HEK293 (cell line): Measurements from ENCODE around the gene ANO3.
A peak's percentile ranks its signal among the peaks of the same experiment; 100 is the strongest.

Experiments
- CTCF ChIA-PET: fragments of 350-600 bp; formaldehyde crosslinking; extraction: SDS; loops from one replicate; lab custom pipeline; 2021; ENCODE audit warnings: antibody characterized with exemption; lab: Yijun Ruan, JAX
- POLR2A ChIA-PET: fragments of 300-600 bp; formaldehyde crosslinking; extraction: SDS; loops from one replicate; lab custom pipeline; 2020; ENCODE audit warnings: antibody characterized with exemption, inconsistent platforms; lab: Yijun Ruan, JAX
- H3K27ac ChIP-seq: fragments of 200-500 bp; sonication (Bioruptor generic); 2 replicates; pipeline ENCODE4 v1.5.1; 2014; ENCODE audit warnings: low read depth, low read length, control low read depth, inconsistent platforms; ENCODE audit errors: extremely low read depth
- H3K36me3 ChIP-seq, 2 experiments: fragments of 200-500 bp in 1 of 2; sonication (Bioruptor generic) in 1 of 2; 1 replicate in 1 of 2; 2 replicates in 1 of 2; pipeline ENCODE4 v1.5.1; 2014 to 2017; ENCODE audit warnings: inconsistent platforms in 2 of 2, low read length in 2 of 2; ENCODE audit not compliant: control insufficient read depth in 2 of 2, insufficient read depth in 1 of 2
- H3K4me1 ChIP-seq: fragments of 200-500 bp; sonication (Bioruptor generic); 2 replicates; pipeline ENCODE4 v1.5.1; 2014; ENCODE audit warnings: mild to moderate bottlenecking, low read length, inconsistent platforms; ENCODE audit not compliant: control insufficient read depth, insufficient read depth
- H3K4me3 ChIP-seq: 2 replicates; pipeline ENCODE4 v1.5.1; 2011; ENCODE audit warnings: low read depth, mild to moderate bottlenecking, control low read depth, low read length, moderate library complexity
- H3K9me3 ChIP-seq: fragments of 200-500 bp; sonication (Bioruptor generic); 2 replicates; pipeline ENCODE4 v1.5.1; 2014; ENCODE audit warnings: low read depth, low read length, inconsistent platforms; ENCODE audit not compliant: control insufficient read depth, insufficient read depth
- HOXA7 ChIP-seq: sonication (generic); formaldehyde crosslinking; IDR thresholded peaks from 2 replicates; pipeline ENCODE4 v1.8.1; 2022; ENCODE audit warnings: missing genetic modification reagents, borderline replicate concordance
- IKZF3 ChIP-seq: fragments of 450-650 bp; IDR thresholded peaks from 2 replicates; pipeline ENCODE4 v1.5.0; 2018; ENCODE audit warnings: missing biosample characterization, mild to moderate bottlenecking, missing genetic modification characterization, moderate library complexity
- KLF10 ChIP-seq: fragments of 450-650 bp; IDR thresholded peaks from 2 replicates; pipeline ENCODE4 v1.5.1; 2018; ENCODE audit warnings: missing biosample characterization, mild to moderate bottlenecking, missing genetic modification characterization
- KLF16 ChIP-seq: fragments of 450-650 bp; formaldehyde crosslinking; IDR thresholded peaks from 2 replicates; pipeline ENCODE4 v1.5.1; 2017; ENCODE audit warnings: missing biosample characterization, missing genetic modification characterization
- PRDM1 ChIP-seq: fragments of 450-650 bp; formaldehyde crosslinking; IDR thresholded peaks from 2 replicates; pipeline ENCODE4; 2016; ENCODE audit warnings: missing biosample characterization, missing genetic modification characterization
- YY1 ChIP-seq: fragments of 450-650 bp; formaldehyde crosslinking; IDR thresholded peaks from 2 replicates; pipeline ENCODE4 v1.5.1; 2018; ENCODE audit warnings: missing biosample characterization, missing genetic modification characterization
- ZBTB21 ChIP-seq: fragments of 450-650 bp; formaldehyde crosslinking; IDR thresholded peaks from 2 replicates; pipeline ENCODE4 v1.5.1; 2017; ENCODE audit warnings: missing biosample characterization, missing genetic modification characterization
- ZBTB26 ChIP-seq: fragments of 450-650 bp; formaldehyde crosslinking; optimal IDR thresholded peaks from 2 replicates; pipeline ENCODE3; 2016; ENCODE audit warnings: missing biosample characterization, mild to moderate bottlenecking, missing genetic modification characterization
- ZEB2 ChIP-seq: fragments of 450-650 bp; formaldehyde crosslinking; IDR thresholded peaks from 2 replicates; pipeline ENCODE4 v1.5.1; 2016; ENCODE audit warnings: missing biosample characterization, missing genetic modification characterization
- ZFHX2 ChIP-seq: fragments of 450-650 bp; formaldehyde crosslinking; conservative IDR thresholded peaks from 2 replicates; pipeline ENCODE4 v1.5.1; 2016; ENCODE audit warnings: missing biosample characterization, missing genetic modification characterization
- ZFP37 ChIP-seq: fragments of 450-650 bp; formaldehyde crosslinking; IDR thresholded peaks from 2 replicates; pipeline ENCODE4 v1.5.1; 2016; ENCODE audit warnings: missing biosample characterization, missing genetic modification characterization
- ZNF248 ChIP-seq: fragments of 450-650 bp; formaldehyde crosslinking; IDR thresholded peaks from 2 replicates; pipeline ENCODE4 v1.5.1; 2017; ENCODE audit warnings: missing biosample characterization, missing genetic modification characterization
- ZNF280C ChIP-seq: fragments of 450-650 bp; formaldehyde crosslinking; IDR thresholded peaks from 2 replicates; pipeline ENCODE4 v1.5.1; 2016; ENCODE audit warnings: missing biosample characterization, missing genetic modification characterization
- ZNF311 ChIP-seq: fragments of 450-650 bp; formaldehyde crosslinking; IDR thresholded peaks from 2 replicates; pipeline ENCODE4 v1.5.1; 2017; ENCODE audit warnings: missing biosample characterization, missing genetic modification characterization, borderline replicate concordance
- ZNF354C ChIP-seq: fragments of 450-650 bp; formaldehyde crosslinking; IDR thresholded peaks from 2 replicates; pipeline ENCODE4 v1.5.1; 2016; ENCODE audit warnings: missing biosample characterization, missing genetic modification characterization, low read depth, borderline replicate concordance
- ZNF501 ChIP-seq: fragments of 450-650 bp; formaldehyde crosslinking; IDR thresholded peaks from 2 replicates; pipeline ENCODE4 v1.5.1; 2016; ENCODE audit warnings: missing biosample characterization, missing genetic modification characterization
- ZNF561 ChIP-seq: fragments of 450-650 bp; IDR thresholded peaks from 2 replicates; pipeline ENCODE4 v1.5.1; 2018; ENCODE audit warnings: missing biosample characterization, missing genetic modification characterization, borderline replicate concordance
- ZNF610 ChIP-seq: fragments of 450-650 bp; formaldehyde crosslinking; IDR thresholded peaks from 2 replicates; pipeline ENCODE4 v1.5.1; 2016; ENCODE audit warnings: missing biosample characterization, missing genetic modification characterization, borderline replicate concordance
- ZNF621 ChIP-seq: fragments of 450-650 bp; formaldehyde crosslinking; IDR thresholded peaks from 2 replicates; pipeline ENCODE4 v1.5.1; 2017; ENCODE audit warnings: missing biosample characterization, missing genetic modification characterization
- ZNF664 ChIP-seq: fragments of 450-650 bp; formaldehyde crosslinking; IDR thresholded peaks from 2 replicates; pipeline ENCODE4 v1.5.1; 2016; ENCODE audit warnings: missing biosample characterization, missing genetic modification characterization
- ZNF791 ChIP-seq: fragments of 450-650 bp; formaldehyde crosslinking; IDR thresholded peaks from 2 replicates; pipeline ENCODE4 v1.5.1; 2016; ENCODE audit warnings: missing biosample characterization, missing genetic modification characterization
- TF ChIP-seq, protein P1 (sequence below): IDR thresholded peaks from 2 replicates; pipeline ENCODE4 v1.6.1; 2011; ENCODE audit warnings: mild to moderate bottlenecking, low read depth, low read length, borderline replicate concordance

ANO3 gene

DNA sequence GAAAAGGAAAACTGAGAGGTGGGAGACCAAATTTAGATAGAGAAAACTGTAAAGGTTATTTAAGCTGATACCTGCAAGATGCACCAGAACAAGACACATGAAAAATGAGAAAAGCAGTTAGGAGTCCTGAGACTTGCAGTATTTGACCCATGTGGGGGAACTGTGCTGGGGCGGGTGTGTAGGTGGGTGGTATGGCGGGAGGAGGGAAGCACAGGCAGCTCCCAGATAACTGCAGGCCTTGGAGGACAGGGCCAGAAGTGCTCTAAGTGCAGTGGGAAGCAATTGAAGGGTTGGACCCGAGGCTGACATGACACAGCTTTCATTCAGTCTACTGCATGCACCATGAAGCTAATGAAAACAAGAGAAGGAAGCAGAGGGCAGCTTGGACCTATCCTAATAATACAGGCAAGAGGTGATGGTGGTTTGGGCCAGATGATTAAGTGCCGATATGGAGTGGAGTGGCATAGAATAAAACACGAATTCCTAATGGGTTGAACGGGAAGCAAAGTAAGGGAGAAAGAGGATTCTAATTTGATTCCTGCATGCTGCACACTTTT, 48.0 kb upstream of the ANO3 start:
- Histone ChIP-seq H3K4me3 (no peak overlapping the region), H3K36me3 (no peaks in the 10 kb centered on the region), H3K27ac (no peak overlapping the region), H3K9me3 (no peaks in the 10 kb centered on the region), H3K4me1 (no peaks in the 10 kb centered on the region)
- CTCF ChIA-PET = interaction anchor here (0.6 to 2.0 kb wide), 16 partner anchors 8 to 1413 kb away, joined by 3 to 13 read pairs (median 4); no protein-coding TSS in a partner anchor
- POLR2A ChIA-PET = no interaction called here
- TF ChIP-seq KLF10 = no peak
- TF ChIP-seq ZFHX2 (tag by site-specific recombination) = peak; percentile 59; the same call in 1 of the 2 replicates
- TF ChIP-seq ZNF664 (tag by site-specific recombination) = no peak
- TF ChIP-seq PRDM1 (tag by site-specific recombination) = no peak
- TF ChIP-seq IKZF3 (tag by site-specific recombination) = no peak
- no peak for TF ChIP-seq ZNF311

DNA sequence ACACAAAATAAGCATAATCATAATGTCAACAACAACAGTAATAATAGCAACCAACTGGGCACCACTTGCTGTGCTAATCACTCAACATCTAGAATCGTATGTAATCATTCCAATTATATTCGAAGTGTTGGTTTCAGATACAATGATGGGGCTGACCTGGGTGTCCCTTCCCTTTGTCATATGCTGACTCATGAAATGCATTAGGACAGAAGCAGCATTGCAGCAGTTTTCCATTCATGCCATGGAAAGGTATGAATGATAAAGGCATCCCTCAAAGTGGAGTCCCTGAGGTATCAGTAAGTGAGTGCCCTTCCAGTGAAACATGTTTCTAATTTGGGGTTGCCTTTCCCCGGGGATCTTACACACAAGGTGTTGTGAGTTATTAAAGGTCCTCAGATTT, 46.3 kb upstream of the ANO3 start:
- POLR2A ChIA-PET = no interaction called here

More for the DNA sequence above, 46.3 kb upstream of the ANO3 start:
- no peaks in the 10 kb centered on the region for H3K4me1 ChIP-seq
- CTCF ChIA-PET = interaction anchor here (0.6 to 1.8 kb wide), 3 partner anchors 11 to 874 kb away, joined by 3 to 5 read pairs (median 3); no protein-coding TSS in a partner anchor
- no peak overlapping the region for H3K27ac ChIP-seq
- H3K4me3 ChIP-seq = no peak overlapping the region
- TF ChIP-seq ZNF791 (tag by site-specific recombination) (no peak), ZNF248 (tag by site-specific recombination) (no peak), ZNF621 (tag by site-specific recombination) (no peak), KLF16 (tag by site-specific recombination) (no peak), ZNF610 (tag by site-specific recombination) (no peak), ZBTB21 (tag by site-specific recombination) (no peak), ZNF501 (tag by site-specific recombination) (no peak), ZNF354C (no peak), KLF10 (no peak), ZBTB26 (tag by site-specific recombination) (no peak), ZNF561 (tag by site-specific recombination) (no peak), YY1 (tag by site-specific recombination) (no peak), HOXA7 (CRISPR knock-in tag) (no peak), ZNF280C (no peak), ZEB2 (tag by site-specific recombination) (no peak), ZFP37 (tag by site-specific recombination) (no peak)
- TF ChIP-seq, protein P1, sequence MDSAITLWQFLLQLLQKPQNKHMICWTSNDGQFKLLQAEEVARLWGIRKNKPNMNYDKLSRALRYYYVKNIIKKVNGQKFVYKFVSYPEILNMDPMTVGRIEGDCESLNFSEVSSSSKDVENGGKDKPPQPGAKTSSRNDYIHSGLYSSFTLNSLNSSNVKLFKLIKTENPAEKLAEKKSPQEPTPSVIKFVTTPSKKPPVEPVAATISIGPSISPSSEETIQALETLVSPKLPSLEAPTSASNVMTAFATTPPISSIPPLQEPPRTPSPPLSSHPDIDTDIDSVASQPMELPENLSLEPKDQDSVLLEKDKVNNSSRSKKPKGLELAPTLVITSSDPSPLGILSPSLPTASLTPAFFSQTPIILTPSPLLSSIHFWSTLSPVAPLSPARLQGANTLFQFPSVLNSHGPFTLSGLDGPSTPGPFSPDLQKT = no peak
- no peaks in the 10 kb centered on the region for H3K9me3 ChIP-seq
- no peaks in the 10 kb centered on the region for H3K36me3 ChIP-seq
